K562 (cell line): ENCODE measurements around the gene TNFSF13. TPM values are rescaled to one million over a fixed set of nuclear protein-coding genes. Genes with fewer than 3 reads are reported as not detected.

Experiments
- CHD1 ChIP-seq: fragments of 200-600 bp; sonication (generic); IDR thresholded peaks from one replicate; pipeline ENCODE4 v1.6.1; 2012; ENCODE audit warnings: mild to moderate bottlenecking, moderate library complexity, low read length, inconsistent platforms
- CREB1 ChIP-seq, 2 experiments: sonication (generic) in 1 of 2; formaldehyde crosslinking in 1 of 2; IDR thresholded peaks; 2 replicates each; pipeline versions ENCODE4 v1.6.1 to v1.8.0; 2012 to 2022; ENCODE audit warnings: inconsistent platforms in 1 of 2, mild to moderate bottlenecking in 1 of 2, missing genetic modification reagents in 1 of 2, moderate library complexity in 1 of 2
- EGR1 ChIP-seq: fragments of 450-650 bp; conservative IDR thresholded peaks from 2 replicates; pipeline ENCODE4 v1.6.1; 2017; ENCODE audit warnings: mild to moderate bottlenecking
- FOXK2 ChIP-seq, 2 experiments: fragments of 450-650 bp; IDR thresholded peaks in 1 of 2; conservative IDR thresholded peaks in 1 of 2; 2 replicates each; pipeline ENCODE4 v1.6.1; 2016; ENCODE audit warnings: low read depth in 2 of 2, mild to moderate bottlenecking in 1 of 2
- GATA2 ChIP-seq: sonication (generic); formaldehyde crosslinking; IDR thresholded peaks from 2 replicates; pipeline ENCODE4 v1.4.0; 2020; ENCODE audit warnings: mild to moderate bottlenecking, missing genetic modification reagents
- MYC ChIP-seq, 2 experiments: fragments of 250-450 bp in 1 of 2; sonication (Bioruptor Pico) in 1 of 2; IDR thresholded peaks; 2 replicates each; pipeline versions ENCODE4 v1.5.1 to v1.6.1; 2012 to 2021; ENCODE audit warnings: low read depth in 2 of 2, borderline replicate concordance in 1 of 2, improper control_type of control experiment in 1 of 2, low read length in 1 of 2, mild to moderate bottlenecking in 1 of 2, moderate library complexity in 1 of 2
- MYNN ChIP-seq, 2 experiments: sonication (generic); formaldehyde crosslinking in 1 of 2; IDR thresholded peaks; 2 replicates each; pipeline versions ENCODE4 v1.5.0 to v1.6.1; 2016 to 2020; ENCODE audit warnings: antibody characterized with exemption in 1 of 2, missing genetic modification reagents in 1 of 2
- NRF1 ChIP-seq, 2 experiments: fragments of 450-650 bp; IDR thresholded peaks in 1 of 2; conservative IDR thresholded peaks in 1 of 2; 2 replicates each; pipeline ENCODE4 v1.6.1; 2014; ENCODE audit warnings: mild to moderate bottlenecking in 2 of 2
- PHB2 ChIP-seq: fragments of 450-650 bp; IDR thresholded peaks from 2 replicates; pipeline ENCODE4 v1.6.1; 2017; ENCODE audit warnings: low read depth
- POLR2B ChIP-seq: fragments of 450-650 bp; IDR thresholded peaks from 2 replicates; pipeline ENCODE4 v1.6.1; 2018; ENCODE audit warnings: low read depth; ENCODE audit not compliant: partially characterized antibody
- POLR2G ChIP-seq: fragments of 200-400 bp; formaldehyde crosslinking; IDR thresholded peaks from 2 replicates; pipeline ENCODE4 v1.6.1; 2017; ENCODE audit warnings: low read depth, mild to moderate bottlenecking, antibody characterized with exemption, low read length, moderate library complexity
- PPARD ChIP-seq: fragments of 250-450 bp; sonication (Bioruptor Pico); IDR thresholded peaks from 2 replicates; pipeline ENCODE4 v1.8.0; 2022; ENCODE audit warnings: inconsistent platforms, mild to moderate bottlenecking, moderate library complexity
- RBBP5 ChIP-seq: fragments of 200-600 bp; sonication (generic); IDR thresholded peaks from 2 replicates; pipeline ENCODE4 v1.6.1; 2012; ENCODE audit warnings: borderline replicate concordance, mild to moderate bottlenecking, low read length, control low read depth, inconsistent platforms; ENCODE audit not compliant: insufficient read depth, poor library complexity, severe bottlenecking
- TCF7L2 ChIP-seq: fragments of 150-350 bp; IDR thresholded peaks from 2 replicates; pipeline ENCODE4 v1.6.1; 2016; ENCODE audit warnings: low read depth, mild to moderate bottlenecking, low read length, moderate library complexity
- ZC3H4 ChIP-seq: sonication (generic); formaldehyde crosslinking; IDR thresholded peaks from 2 replicates; pipeline ENCODE4 v1.9.0; 2021; ENCODE audit warnings: missing genetic modification reagents, borderline replicate concordance
- polyA plus RNA-seq, 8 experiments: library from polyadenylated mRNA; depleted of rRNA in 4 of 8; stranded (reverse) in 5 of 8; unstranded in 3 of 8; fragments of >200 nt; fragmentation: Nextera tagmentation in 2 of 8; fragmentation: Illumina TruSeq in 1 of 8; extraction: Ambion mirVana in 2 of 8; extraction: Trizol in 1 of 8; gene quantifications; 2 replicates each; pipeline versions ENCODE4 v1.2.1 to v1.2.3, GENCODE V29; 2011 to 2014; ENCODE audit warnings: inconsistent platforms in 1 of 8, missing spikeins in 1 of 8
- total RNA-seq, 7 experiments: library from RNA; depleted of rRNA in 6 of 7; stranded (reverse); fragments of >200 nt in 6 of 7; fragmentation: Illumina TruSeq in 2 of 7; extraction: Trizol in 2 of 7; gene quantifications; 2 replicates each; pipeline versions ENCODE4 v1.2.1 to v1.2.3, GENCODE V29; 2011 to 2021; ENCODE audit warnings: low replicate concordance in 1 of 7
- TF ChIP-seq, protein P1 (sequence below): fragments of 450-650 bp; IDR thresholded peaks from 2 replicates; pipeline ENCODE4 v1.6.1; 2016; ENCODE audit warnings: borderline replicate concordance
- TF ChIP-seq, protein P2 (sequence below): sonication (generic); formaldehyde crosslinking; IDR thresholded peaks from 2 replicates; pipeline ENCODE4 v1.8.1; 2023; ENCODE audit warnings: missing genetic modification reagents, mild to moderate bottlenecking, borderline replicate concordance
- TF ChIP-seq, protein P3 (sequence below): sonication (generic); formaldehyde crosslinking; IDR thresholded peaks from 2 replicates; pipeline ENCODE4 v1.8.0; 2022; ENCODE audit warnings: mild to moderate bottlenecking, missing genetic modification reagents

The TNFSF13 gene
- total and polyA plus RNA-seq, 9 of the 15 experiments (the other 6 are each of a cell fraction or from before 2014, with no cell fraction given): 0.04 to 0.51 (median 0.19) TPM; not detected in 1

DNA sequence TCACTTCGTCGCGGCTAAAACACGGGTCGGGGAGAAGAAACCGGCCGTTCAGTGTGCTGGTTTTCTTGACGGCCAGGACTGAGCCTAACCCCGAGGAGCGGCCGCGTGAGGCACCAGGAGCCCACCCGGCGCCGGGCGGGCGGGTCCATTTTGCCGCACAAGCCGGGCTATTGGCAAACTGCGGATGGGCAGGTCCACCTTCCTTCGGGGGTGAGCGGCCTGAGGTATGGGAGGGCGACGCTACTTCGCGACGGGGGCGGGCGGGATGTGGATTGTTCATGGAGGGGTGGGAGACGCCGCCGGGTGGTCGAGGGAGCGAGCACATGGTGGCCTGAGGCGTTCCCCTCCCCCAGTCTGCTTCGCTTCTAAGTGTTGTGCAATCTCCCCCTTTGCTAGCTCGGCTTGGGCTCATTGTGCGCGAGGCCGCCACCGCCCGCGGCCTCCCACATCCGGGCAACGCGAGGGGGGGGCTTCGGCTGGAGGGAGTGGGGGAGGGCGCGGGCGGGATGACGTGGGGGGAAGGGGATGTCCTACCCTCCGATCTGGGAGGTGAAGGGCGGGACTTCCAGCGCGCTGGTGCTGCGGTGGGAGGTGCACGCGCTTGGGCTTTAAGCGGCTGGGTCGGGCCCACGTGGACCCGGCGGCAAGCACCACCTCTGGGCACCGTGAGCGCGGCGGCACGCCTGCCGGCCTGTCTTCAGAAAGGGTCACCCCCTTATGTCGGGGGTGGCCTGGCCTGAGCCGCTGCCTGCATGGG is 15.0 kb downstream of the TNFSF13 start (continued):
- TF ChIP-seq NRF1 (conservative IDR thresholded peaks at IDR 0.05 in 1 of 2, IDR thresholded peaks at IDR 0.05 in 1 of 2): peak; percentile 28 to 45
- peak; percentile 83 for TF ChIP-seq EGR1
- no peak for TF ChIP-seq GATA2 (CRISPR knock-in tag)
- peak; percentile 73 for TF ChIP-seq POLR2G
- TF ChIP-seq RBBP5: peak; percentile 25
- no peak for TF ChIP-seq MYNN (IDR thresholded peaks at IDR 0.05)
- no peak for TF ChIP-seq MYNN (CRISPR knock-in tag; IDR thresholded peaks at IDR 0.05)
- TF ChIP-seq TCF7L2: 0 out of 2 replicates have a peak, but pooled peaks have one; percentile 28
- peak; percentile 25 to 67; a peak in 1 of 4 replicates for TF ChIP-seq FOXK2 (conservative IDR thresholded peaks at IDR 0.05 in 1 of 2, IDR thresholded peaks at IDR 0.05 in 1 of 2; ENCODE audit: low read depth in 2 of 2)
- no peak for TF ChIP-seq PHB2
- TF ChIP-seq ZC3H4 (CRISPR knock-in tag): peak; percentile 67; the same call in 1 of the 2 replicates
- TF ChIP-seq, protein P1, sequence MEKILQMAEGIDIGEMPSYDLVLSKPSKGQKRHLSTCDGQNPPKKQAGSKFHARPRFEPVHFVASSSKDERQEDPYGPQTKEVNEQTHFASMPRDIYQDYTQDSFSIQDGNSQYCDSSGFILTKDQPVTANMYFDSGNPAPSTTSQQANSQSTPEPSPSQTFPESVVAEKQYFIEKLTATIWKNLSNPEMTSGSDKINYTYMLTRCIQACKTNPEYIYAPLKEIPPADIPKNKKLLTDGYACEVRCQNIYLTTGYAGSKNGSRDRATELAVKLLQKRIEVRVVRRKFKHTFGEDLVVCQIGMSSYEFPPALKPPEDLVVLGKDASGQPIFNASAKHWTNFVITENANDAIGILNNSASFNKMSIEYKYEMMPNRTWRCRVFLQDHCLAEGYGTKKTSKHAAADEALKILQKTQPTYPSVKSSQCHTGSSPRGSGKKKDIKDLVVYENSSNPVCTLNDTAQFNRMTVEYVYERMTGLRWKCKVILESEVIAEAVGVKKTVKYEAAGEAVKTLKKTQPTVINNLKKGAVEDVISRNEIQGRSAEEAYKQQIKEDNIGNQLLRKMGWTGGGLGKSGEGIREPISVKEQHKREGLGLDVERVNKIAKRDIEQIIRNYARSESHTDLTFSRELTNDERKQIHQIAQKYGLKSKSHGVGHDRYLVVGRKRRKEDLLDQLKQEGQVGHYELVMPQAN: peak; percentile 93
- peak; percentile 9 for TF ChIP-seq POLR2B
- TF ChIP-seq, protein P2, sequence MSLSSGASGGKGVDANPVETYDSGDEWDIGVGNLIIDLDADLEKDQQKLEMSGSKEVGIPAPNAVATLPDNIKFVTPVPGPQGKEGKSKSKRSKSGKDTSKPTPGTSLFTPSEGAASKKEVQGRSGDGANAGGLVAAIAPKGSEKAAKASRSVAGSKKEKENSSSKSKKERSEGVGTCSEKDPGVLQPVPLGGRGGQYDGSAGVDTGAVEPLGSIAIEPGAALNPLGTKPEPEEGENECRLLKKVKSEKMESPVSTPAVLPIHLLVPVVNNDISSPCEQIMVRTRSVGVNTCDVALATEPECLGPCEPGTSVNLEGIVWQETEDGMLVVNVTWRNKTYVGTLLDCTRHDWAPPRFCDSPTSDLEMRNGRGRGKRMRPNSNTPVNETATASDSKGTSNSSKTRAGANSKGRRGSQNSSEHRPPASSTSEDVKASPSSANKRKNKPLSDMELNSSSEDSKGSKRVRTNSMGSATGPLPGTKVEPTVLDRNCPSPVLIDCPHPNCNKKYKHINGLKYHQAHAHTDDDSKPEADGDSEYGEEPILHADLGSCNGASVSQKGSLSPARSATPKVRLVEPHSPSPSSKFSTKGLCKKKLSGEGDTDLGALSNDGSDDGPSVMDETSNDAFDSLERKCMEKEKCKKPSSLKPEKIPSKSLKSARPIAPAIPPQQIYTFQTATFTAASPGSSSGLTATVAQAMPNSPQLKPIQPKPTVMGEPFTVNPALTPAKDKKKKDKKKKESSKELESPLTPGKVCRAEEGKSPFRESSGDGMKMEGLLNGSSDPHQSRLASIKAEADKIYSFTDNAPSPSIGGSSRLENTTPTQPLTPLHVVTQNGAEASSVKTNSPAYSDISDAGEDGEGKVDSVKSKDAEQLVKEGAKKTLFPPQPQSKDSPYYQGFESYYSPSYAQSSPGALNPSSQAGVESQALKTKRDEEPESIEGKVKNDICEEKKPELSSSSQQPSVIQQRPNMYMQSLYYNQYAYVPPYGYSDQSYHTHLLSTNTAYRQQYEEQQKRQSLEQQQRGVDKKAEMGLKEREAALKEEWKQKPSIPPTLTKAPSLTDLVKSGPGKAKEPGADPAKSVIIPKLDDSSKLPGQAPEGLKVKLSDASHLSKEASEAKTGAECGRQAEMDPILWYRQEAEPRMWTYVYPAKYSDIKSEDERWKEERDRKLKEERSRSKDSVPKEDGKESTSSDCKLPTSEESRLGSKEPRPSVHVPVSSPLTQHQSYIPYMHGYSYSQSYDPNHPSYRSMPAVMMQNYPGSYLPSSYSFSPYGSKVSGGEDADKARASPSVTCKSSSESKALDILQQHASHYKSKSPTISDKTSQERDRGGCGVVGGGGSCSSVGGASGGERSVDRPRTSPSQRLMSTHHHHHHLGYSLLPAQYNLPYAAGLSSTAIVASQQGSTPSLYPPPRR (CRISPR knock-in tag): no peak
- TF ChIP-seq CHD1: peak; percentile 78
- TF ChIP-seq MYC (IDR thresholded peaks at IDR 0.05; ENCODE audit: low read depth, low read length): peak; percentile 93
- TF ChIP-seq MYC (CRISPR knock-in tag; IDR thresholded peaks at IDR 0.05; ENCODE audit: borderline replicate concordance, low read depth): peak; percentile 52; the same call in 1 of the 2 replicates
- no peak for TF ChIP-seq PPARD (CRISPR knock-in tag)
- peak; percentile 51; the same call in 1 of the 2 replicates for TF ChIP-seq CREB1 (IDR thresholded peaks at IDR 0.05)
- TF ChIP-seq CREB1 (CRISPR knock-in tag; IDR thresholded peaks at IDR 0.05): peak; percentile 70
- TF ChIP-seq, protein P3, sequence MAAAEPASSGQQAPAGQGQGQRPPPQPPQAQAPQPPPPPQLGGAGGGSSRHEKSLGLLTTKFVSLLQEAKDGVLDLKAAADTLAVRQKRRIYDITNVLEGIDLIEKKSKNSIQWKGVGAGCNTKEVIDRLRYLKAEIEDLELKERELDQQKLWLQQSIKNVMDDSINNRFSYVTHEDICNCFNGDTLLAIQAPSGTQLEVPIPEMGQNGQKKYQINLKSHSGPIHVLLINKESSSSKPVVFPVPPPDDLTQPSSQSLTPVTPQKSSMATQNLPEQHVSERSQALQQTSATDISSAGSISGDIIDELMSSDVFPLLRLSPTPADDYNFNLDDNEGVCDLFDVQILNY (CRISPR knock-in tag): no peak
